Astrocyte (in vitro differentiated cells and primary cell): ENCODE data around the gene SLC16A3. TPM values are rescaled to one million over a fixed set of nuclear protein-coding genes. Genes with fewer than 3 reads are reported as not detected.

Experiments used
- DNase-seq: peaks from one replicate; pipeline ENCODE4 v3.0.0-alpha.2; 2010; ENCODE audit warnings: low read depth
- FAIRE-seq: peaks from 2 replicates; lab custom pipeline; 2011; peaks lifted over from hg19 to GRCh38; lab: Jason Lieb, UNC
- H2AFZ ChIP-seq: 2 replicates; pipeline ENCODE4 v1.6.0; 2012; ENCODE audit warnings: low read depth, low read length, inconsistent platforms
- H3K27ac ChIP-seq: 2 replicates; pipeline ENCODE4 v1.5.1; 2011; ENCODE audit warnings: low read depth, low read length, inconsistent platforms
- H3K27me3 ChIP-seq: 2 replicates; pipeline ENCODE4 v1.6.0; 2011; ENCODE audit warnings: low read length, inconsistent platforms; ENCODE audit not compliant: insufficient read depth
- H3K36me3 ChIP-seq: 2 replicates; pipeline ENCODE4 v1.5.1; 2011; ENCODE audit warnings: low read length, inconsistent platforms; ENCODE audit not compliant: insufficient read depth
- H3K4me1 ChIP-seq: 2 replicates; pipeline ENCODE4 v1.5.1; 2011; ENCODE audit warnings: low read length, inconsistent platforms; ENCODE audit not compliant: insufficient read depth
- H3K4me2 ChIP-seq: 2 replicates; pipeline ENCODE4 v1.6.0; 2012; ENCODE audit warnings: low read length, inconsistent platforms
- H3K4me3 ChIP-seq: 2 replicates; pipeline ENCODE4 v1.5.1; 2011; ENCODE audit warnings: low read depth, mild to moderate bottlenecking, low read length, inconsistent platforms; ENCODE audit not compliant: insufficient read depth
- H3K79me2 ChIP-seq: 2 replicates; pipeline ENCODE4 v1.6.0; 2012; ENCODE audit warnings: mild to moderate bottlenecking, low read length, inconsistent platforms; ENCODE audit not compliant: insufficient read depth
- H3K9ac ChIP-seq: 2 replicates; pipeline ENCODE4 v1.6.0; 2012; ENCODE audit warnings: mild to moderate bottlenecking, low read length, inconsistent platforms
- H3K9me3 ChIP-seq: 2 replicates; pipeline ENCODE4 v1.5.1; 2012; ENCODE audit warnings: low read depth, mild to moderate bottlenecking, low read length, inconsistent platforms; ENCODE audit not compliant: insufficient read depth
- H4K20me1 ChIP-seq: 2 replicates; pipeline ENCODE4 v1.6.0; 2012; ENCODE audit warnings: low read length, inconsistent platforms; ENCODE audit not compliant: insufficient read depth
- H3K27ac Mint-ChIP-seq: one replicate; pipeline ENCODE4 v1.8.0; 2021; ENCODE audit warnings: mild to moderate bottlenecking, mixed read lengths; ENCODE audit not compliant: unreplicated experiment
- H3K27me3 Mint-ChIP-seq: one replicate; pipeline ENCODE4 v1.8.0; 2021; ENCODE audit warnings: low read depth, mixed read lengths; ENCODE audit not compliant: unreplicated experiment
- H3K36me3 Mint-ChIP-seq: one replicate; pipeline ENCODE4 v1.8.0; 2021; ENCODE audit warnings: low read depth, mixed read lengths; ENCODE audit not compliant: unreplicated experiment
- H3K4me1 Mint-ChIP-seq: one replicate; pipeline ENCODE4 v1.8.0; 2021; ENCODE audit warnings: low read depth, mixed read lengths; ENCODE audit not compliant: unreplicated experiment
- H3K4me3 Mint-ChIP-seq: one replicate; pipeline ENCODE4 v1.8.0; 2021; ENCODE audit warnings: mild to moderate bottlenecking, moderate library complexity, mixed read lengths; ENCODE audit not compliant: unreplicated experiment
- H3K9me3 Mint-ChIP-seq: one replicate; pipeline ENCODE4 v1.8.0; 2021; ENCODE audit warnings: mild to moderate bottlenecking, mixed read lengths; ENCODE audit not compliant: unreplicated experiment
- EZH2 ChIP-seq: IDR thresholded peaks from 2 replicates; pipeline ENCODE4 v1.6.1; 2012; ENCODE audit warnings: mild to moderate bottlenecking, low read length, inconsistent platforms; ENCODE audit not compliant: insufficient read depth
- total RNA-seq: library from RNA; stranded (reverse); gene quantifications from 2 replicates; pipeline ENCODE4 v1.2.1, GENCODE V29; 2021
- TF ChIP-seq, protein P1 (sequence below): IDR thresholded peaks from 2 replicates; pipeline ENCODE4 v1.5.1; 2011; ENCODE audit warnings: low read depth, mild to moderate bottlenecking, inconsistent platforms, low read length, moderate library complexity; ENCODE audit not compliant: insufficient read depth

Gene SLC16A3
- total RNA-seq, 1 donor from 2014 or later, result 292 TPM

DNA sequence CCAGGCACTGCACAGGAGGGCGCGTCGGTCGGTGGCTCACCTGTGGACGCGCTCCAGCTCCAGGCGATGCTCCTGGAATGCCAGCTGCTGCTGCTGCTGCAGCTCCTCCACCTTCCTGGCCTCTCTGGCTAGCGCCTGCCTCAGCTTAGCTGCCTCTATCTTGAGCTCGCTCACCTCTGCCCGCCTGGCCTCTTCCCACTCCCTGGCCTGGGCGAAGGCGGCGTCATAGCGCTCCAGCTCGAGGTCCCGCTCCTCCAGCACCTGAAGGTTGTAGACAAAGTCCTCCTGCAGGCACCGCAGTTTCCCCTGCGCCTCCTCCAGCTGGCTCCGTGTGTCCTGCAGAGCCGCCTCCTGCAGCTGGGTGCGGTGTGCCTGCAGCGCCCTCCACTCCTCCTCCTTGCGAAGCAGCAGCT, 27.3 kb upstream of the SLC16A3 start:
- Histone ChIP-seq H2AFZ (no peak overlapping the region), H4K20me1 (peaks cover 27% of the 10 kb centered on the region)
- FAIRE-seq, result no peak

DNA sequence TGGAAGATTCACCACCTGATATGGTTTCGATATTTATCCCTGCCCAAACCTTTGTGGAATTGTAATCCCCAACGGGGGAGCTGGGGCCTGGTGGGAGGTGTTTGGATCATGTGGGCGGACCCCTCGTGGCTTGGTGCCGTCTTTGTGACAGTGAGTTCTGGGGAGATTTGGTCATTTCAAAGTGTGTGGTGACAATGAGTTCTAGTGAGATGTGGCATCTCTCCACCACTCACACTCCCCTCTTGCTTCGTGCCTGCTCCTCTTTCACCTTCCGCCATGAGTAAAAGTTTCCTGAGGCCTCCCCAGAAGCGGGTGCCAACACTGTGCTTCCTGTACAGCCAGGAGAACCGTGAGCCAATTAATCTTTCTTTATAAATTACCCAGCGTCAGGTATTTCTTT, 25.9 kb upstream of the SLC16A3 start:
- Histone ChIP-seq H3K4me2 (no peak overlapping the region), H2AFZ (no peak overlapping the region), H4K20me1 (peaks cover 27% of the 10 kb centered on the region), H3K9ac (no peak overlapping the region), H3K36me3 (peaks cover 6% of the 10 kb centered on the region), H3K4me3 (no peak overlapping the region), H3K27me3 (no peaks in the 10 kb centered on the region), H3K9me3 (no peaks in the 10 kb centered on the region), H3K79me2 (peaks cover 6% of the 10 kb centered on the region), H3K27ac (no peak overlapping the region), H3K4me1 (peaks cover 16% of the 10 kb centered on the region)
- Mint-ChIP-seq H3K27me3 (no peaks in the 10 kb centered on the region), H3K36me3 (peaks cover 13% of the 10 kb centered on the region), H3K4me1 (peaks cover 15% of the 10 kb centered on the region), H3K27ac (no peak overlapping the region), H3K4me3 (no peak overlapping the region), H3K9me3 (peaks cover 2% of the 10 kb centered on the region)
- TF ChIP-seq, protein P1, sequence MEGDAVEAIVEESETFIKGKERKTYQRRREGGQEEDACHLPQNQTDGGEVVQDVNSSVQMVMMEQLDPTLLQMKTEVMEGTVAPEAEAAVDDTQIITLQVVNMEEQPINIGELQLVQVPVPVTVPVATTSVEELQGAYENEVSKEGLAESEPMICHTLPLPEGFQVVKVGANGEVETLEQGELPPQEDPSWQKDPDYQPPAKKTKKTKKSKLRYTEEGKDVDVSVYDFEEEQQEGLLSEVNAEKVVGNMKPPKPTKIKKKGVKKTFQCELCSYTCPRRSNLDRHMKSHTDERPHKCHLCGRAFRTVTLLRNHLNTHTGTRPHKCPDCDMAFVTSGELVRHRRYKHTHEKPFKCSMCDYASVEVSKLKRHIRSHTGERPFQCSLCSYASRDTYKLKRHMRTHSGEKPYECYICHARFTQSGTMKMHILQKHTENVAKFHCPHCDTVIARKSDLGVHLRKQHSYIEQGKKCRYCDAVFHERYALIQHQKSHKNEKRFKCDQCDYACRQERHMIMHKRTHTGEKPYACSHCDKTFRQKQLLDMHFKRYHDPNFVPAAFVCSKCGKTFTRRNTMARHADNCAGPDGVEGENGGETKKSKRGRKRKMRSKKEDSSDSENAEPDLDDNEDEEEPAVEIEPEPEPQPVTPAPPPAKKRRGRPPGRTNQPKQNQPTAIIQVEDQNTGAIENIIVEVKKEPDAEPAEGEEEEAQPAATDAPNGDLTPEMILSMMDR, result no peak
- no peak for TF ChIP-seq EZH2
- DNase-seq (no peak), FAIRE-seq (no peak)

More for the DNA sequence above, 27.3 kb upstream of the SLC16A3 start:
- no peak overlapping the region for H3K27ac Mint-ChIP-seq
- Histone ChIP-seq H3K27ac (no peak overlapping the region), H3K79me2 (peaks cover 6% of the 10 kb centered on the region), H3K36me3 (peaks cover 6% of the 10 kb centered on the region), H3K4me3 (no peak overlapping the region), H3K27me3 (no peaks in the 10 kb centered on the region), H3K4me2 (no peak overlapping the region), H3K9me3 (no peaks in the 10 kb centered on the region), H3K9ac (no peak overlapping the region), H3K4me1 (peaks cover 16% of the 10 kb centered on the region)
- no peaks in the 10 kb centered on the region for H3K27me3 Mint-ChIP-seq
- H3K36me3 Mint-ChIP-seq, result peaks cover 12% of the 10 kb centered on the region
- no peak for DNase-seq
- TF ChIP-seq EZH2, result no peak
- TF ChIP-seq, protein P1, result no peak
- peaks cover 15% of the 10 kb centered on the region for H3K4me1 Mint-ChIP-seq
- H3K9me3 Mint-ChIP-seq, result peaks cover 2% of the 10 kb centered on the region
- no peak overlapping the region for H3K4me3 Mint-ChIP-seq

DNA sequence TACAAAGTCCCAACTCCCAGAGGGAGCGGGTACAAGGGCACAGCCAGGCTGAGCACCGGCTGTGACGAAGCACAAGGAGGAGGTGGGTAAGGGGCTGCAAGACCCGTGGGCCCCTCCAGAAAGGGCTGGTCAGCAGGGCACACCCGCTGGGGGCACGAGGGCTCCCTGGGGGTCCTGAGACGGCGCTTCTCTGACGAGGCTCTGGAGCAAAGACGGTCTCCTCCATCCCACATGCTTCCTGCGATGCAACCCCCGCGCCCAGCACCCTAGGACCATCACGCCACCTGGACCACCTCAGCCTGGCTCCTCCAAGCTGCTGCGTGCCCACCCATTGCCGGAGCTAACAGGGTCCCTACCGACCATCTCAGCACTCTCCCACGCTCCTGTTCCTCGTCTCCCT, 24.9 kb upstream of the SLC16A3 start:
- Histone ChIP-seq H3K9me3 (no peaks in the 10 kb centered on the region), H3K4me2 (no peak overlapping the region), H3K27ac (no peak overlapping the region), H3K9ac (no peak overlapping the region), H3K4me1 (peaks cover 16% of the 10 kb centered on the region), H4K20me1 (peaks cover 27% of the 10 kb centered on the region), H3K27me3 (no peaks in the 10 kb centered on the region), H3K79me2 (peaks cover 6% of the 10 kb centered on the region), H2AFZ (no peak overlapping the region), H3K36me3 (peaks cover 2% of the 10 kb centered on the region), H3K4me3 (no peak overlapping the region)
- DNase-seq (no peak), FAIRE-seq (no peak)
- Mint-ChIP-seq H3K9me3 (no peaks in the 10 kb centered on the region), H3K27ac (no peak overlapping the region), H3K36me3 (peaks cover 9% of the 10 kb centered on the region), H3K4me3 (no peak overlapping the region), H3K4me1 (peaks cover 15% of the 10 kb centered on the region), H3K27me3 (no peaks in the 10 kb centered on the region)
- TF ChIP-seq, protein P1, result no peak
- TF ChIP-seq EZH2, result no peak
